Fibroblast of lung (primary cell): Measurements from ENCODE around the gene RELL1.

ENCODE experiments used
- EZH2 ChIP-seq: IDR thresholded peaks from 2 replicates; pipeline ENCODE4 v1.5.1; 2012; ENCODE audit warnings: low read length, control low read depth, mild to moderate bottlenecking; ENCODE audit errors: missing control alignments
- TF ChIP-seq, protein P1 (sequence below), 2 donors: IDR thresholded peaks in 1 of 2; conservative IDR thresholded peaks in 1 of 2; 1 replicate in 1 of 2; 2 replicates in 1 of 2; pipeline ENCODE4 v1.5.1; 2011 to 2012; ENCODE audit warnings: low read length in 2 of 2, control low read depth in 1 of 2, inconsistent platforms in 1 of 2, low read depth in 1 of 2, mild to moderate bottlenecking in 1 of 2

DNA sequence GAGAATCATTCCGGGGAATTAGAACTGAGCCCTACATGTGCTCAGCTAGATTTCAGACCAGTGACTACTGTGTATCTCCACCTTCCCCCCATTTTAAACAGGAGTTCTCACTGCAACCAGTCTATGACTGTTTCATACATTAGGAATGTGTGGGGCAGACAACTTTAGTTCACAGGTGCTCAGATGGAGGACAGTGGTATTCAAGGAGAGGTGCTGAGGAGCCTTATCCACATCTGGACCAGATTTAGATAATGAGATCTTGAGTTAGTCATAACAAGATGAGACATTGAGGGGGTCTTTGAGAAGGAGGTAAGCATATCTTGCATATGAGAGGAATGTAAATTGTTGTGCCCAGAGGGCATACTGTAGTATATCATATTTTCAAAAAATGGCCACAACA lies 32.8 kb upstream of the RELL1 start:
- TF ChIP-seq, protein P1, sequence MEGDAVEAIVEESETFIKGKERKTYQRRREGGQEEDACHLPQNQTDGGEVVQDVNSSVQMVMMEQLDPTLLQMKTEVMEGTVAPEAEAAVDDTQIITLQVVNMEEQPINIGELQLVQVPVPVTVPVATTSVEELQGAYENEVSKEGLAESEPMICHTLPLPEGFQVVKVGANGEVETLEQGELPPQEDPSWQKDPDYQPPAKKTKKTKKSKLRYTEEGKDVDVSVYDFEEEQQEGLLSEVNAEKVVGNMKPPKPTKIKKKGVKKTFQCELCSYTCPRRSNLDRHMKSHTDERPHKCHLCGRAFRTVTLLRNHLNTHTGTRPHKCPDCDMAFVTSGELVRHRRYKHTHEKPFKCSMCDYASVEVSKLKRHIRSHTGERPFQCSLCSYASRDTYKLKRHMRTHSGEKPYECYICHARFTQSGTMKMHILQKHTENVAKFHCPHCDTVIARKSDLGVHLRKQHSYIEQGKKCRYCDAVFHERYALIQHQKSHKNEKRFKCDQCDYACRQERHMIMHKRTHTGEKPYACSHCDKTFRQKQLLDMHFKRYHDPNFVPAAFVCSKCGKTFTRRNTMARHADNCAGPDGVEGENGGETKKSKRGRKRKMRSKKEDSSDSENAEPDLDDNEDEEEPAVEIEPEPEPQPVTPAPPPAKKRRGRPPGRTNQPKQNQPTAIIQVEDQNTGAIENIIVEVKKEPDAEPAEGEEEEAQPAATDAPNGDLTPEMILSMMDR (conservative IDR thresholded peaks at IDR 0.05 in 1 of 2, IDR thresholded peaks at IDR 0.05 in 1 of 2; ENCODE audit: low read depth in 1 of 2, low read length in 2 of 2) = no peak
- no peak for TF ChIP-seq EZH2
